Mucosa of descending colon (tissue), 3 donors: ENCODE data around the gene ZNF485. TPM values are rescaled to one million over a fixed set of nuclear protein-coding genes. Genes with fewer than 3 reads are reported as not detected.
"Not testable (repeated sequence)": the region's sequence is repeated elsewhere in the genome, so short reads cannot be mapped to it uniquely, and the experiment has no call there.

ENCODE experiments used
- ATAC-seq: fragments of 200-7000 bp; cut with Tn5 transposase; one replicate; pipeline ENCODE4 v1.9.1; 2020; ENCODE audit warnings: mild to moderate bottlenecking, moderate library complexity
- DNase-seq, 3 donors: peaks; one replicate each; pipeline ENCODE4 v3.0.0-alpha.2; 2020
- H3K36me3 ChIP-seq: fragments of 200-600 bp; one replicate; pipeline ENCODE4 v1.8.0; 2021; ENCODE audit warnings: low read depth, mild to moderate bottlenecking
- H3K4me1 ChIP-seq: fragments of 200-600 bp; one replicate; pipeline ENCODE4 v1.8.0; 2021; ENCODE audit warnings: low read depth, mild to moderate bottlenecking
- H3K4me3 ChIP-seq: fragments of 200-600 bp; one replicate; pipeline ENCODE4 v1.8.0; 2021; ENCODE audit warnings: mild to moderate bottlenecking
- H3K9me3 ChIP-seq: fragments of 200-600 bp; one replicate; pipeline ENCODE4 v1.8.0; 2021; ENCODE audit warnings: mild to moderate bottlenecking
- intact Hi-C, 2 donors: fragments of 100-400 bp; cut with DNase I in 1 of 2; cut with micrococcal nuclease in 1 of 2; formaldehyde crosslinking; loops; one replicate each; pipeline versions ENCODE4 v1.11.0 to v1.11.1; 2022; cut with DNase I, micrococcal nuclease
- total RNA-seq, 3 donors: library from RNA; stranded (reverse); fragmentation: NEBNext Ultra II Directional in 2 of 3; extraction: Animal tissue kit (Norgen Biotek cat#: 25700) in 2 of 3; gene quantifications; one replicate each; pipeline versions ENCODE4 v1.2.1 to v1.2.4, GENCODE V29; 2021 to 2023
- TF ChIP-seq, protein P1 (sequence below): fragments of 200-600 bp; IDR thresholded peaks from one replicate; pipeline ENCODE4 v1.8.0; 2022; ENCODE audit warnings: antibody characterized with exemption, mild to moderate bottlenecking
- donor health status: DM: no; HTN: no; CAD: no; lungs with moderate emphysema.
- donor health status: DM: no; HTN: no; CAD: no.
- donor health status: DM: no; HTN: yes; CAD: no.

ZNF485 gene
- total RNA-seq, 3 donors from 2014 or later: 2.4 to 5.8 (median 4.3) TPM

DNA sequence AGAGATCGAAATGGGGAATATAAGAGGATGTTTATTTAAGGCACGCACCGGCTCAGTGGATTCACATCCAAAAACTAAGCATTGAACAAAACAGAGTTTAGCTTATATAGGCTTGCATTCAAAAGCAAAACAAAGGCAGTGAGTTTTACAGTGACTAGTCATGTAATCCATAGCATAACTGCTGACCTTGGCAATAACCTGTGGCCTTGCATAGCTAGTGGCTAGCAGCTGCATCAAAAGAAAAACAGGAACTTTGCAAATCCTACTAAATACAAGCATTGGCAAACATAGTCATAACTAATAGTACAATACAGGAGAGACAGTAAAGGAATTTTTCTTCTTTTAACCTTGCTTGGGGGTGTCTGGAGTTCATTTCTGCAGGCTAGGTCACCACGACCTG lies 9.7 kb upstream of the ZNF485 start:
- DNase-seq: no peak
- ATAC-seq: no peak
- Histone ChIP-seq H3K4me1 (no peaks in the 10 kb centered on the region), H3K9me3 (peaks cover under 1% of the 10 kb centered on the region), H3K36me3 (no peaks in the 10 kb centered on the region), H3K4me3 (no peak overlapping the region)
- intact Hi-C loops: no loop called here
- TF ChIP-seq, protein P1, sequence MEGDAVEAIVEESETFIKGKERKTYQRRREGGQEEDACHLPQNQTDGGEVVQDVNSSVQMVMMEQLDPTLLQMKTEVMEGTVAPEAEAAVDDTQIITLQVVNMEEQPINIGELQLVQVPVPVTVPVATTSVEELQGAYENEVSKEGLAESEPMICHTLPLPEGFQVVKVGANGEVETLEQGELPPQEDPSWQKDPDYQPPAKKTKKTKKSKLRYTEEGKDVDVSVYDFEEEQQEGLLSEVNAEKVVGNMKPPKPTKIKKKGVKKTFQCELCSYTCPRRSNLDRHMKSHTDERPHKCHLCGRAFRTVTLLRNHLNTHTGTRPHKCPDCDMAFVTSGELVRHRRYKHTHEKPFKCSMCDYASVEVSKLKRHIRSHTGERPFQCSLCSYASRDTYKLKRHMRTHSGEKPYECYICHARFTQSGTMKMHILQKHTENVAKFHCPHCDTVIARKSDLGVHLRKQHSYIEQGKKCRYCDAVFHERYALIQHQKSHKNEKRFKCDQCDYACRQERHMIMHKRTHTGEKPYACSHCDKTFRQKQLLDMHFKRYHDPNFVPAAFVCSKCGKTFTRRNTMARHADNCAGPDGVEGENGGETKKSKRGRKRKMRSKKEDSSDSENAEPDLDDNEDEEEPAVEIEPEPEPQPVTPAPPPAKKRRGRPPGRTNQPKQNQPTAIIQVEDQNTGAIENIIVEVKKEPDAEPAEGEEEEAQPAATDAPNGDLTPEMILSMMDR: no peak

DNA sequence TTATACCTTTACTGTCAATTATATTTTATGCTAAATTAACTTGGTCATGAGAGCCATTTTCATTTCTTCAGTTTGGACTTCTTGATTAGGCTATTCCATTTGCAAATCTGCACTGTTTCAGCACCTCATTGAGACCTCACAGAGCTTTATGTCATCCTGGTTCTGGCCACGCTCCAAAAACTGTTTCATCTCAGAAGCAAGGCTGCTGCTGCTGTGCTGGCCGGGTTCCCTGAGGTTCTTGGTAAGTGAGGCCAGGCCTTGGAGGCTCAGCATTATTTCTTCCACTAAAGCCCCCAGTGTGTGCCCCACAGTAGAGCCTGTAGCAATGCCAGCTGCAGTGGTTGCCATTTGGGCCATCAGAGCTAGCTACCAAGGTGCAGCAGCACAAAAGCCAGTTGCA lies 7.8 kb upstream of the ZNF485 start:
- no peak for ATAC-seq
- H3K36me3 ChIP-seq: no peaks in the 10 kb centered on the region
- intact Hi-C loops: no loop called here
- TF ChIP-seq, protein P1: no peak
- H3K4me1 ChIP-seq: no peaks in the 10 kb centered on the region
- no peak overlapping the region for H3K4me3 ChIP-seq
- DNase-seq: no peak
- no peaks in the 10 kb centered on the region for H3K9me3 ChIP-seq

DNA sequence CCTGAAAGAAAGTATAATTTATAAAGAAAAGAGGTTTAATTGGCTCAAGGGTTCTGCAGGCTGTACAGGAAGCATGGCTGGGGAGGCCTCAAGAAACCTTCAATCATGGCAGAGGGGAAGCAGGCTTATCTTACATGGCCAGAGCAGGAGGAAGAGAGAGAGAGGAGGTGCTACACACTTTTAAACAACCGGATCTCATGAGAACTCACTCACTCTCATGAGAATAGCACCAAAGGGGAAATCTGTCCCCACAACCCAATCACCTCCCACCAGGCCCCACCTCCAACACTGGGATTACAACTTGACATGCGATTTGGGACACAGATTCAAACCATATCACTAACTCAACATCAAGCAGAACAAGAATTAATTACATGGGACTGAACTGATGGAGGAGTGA lies 6.9 kb upstream of the ZNF485 start:
- TF ChIP-seq, protein P1: no peak
- Histone ChIP-seq H3K4me1 (no peaks in the 10 kb centered on the region), H3K9me3 (no peaks in the 10 kb centered on the region), H3K36me3 (no peaks in the 10 kb centered on the region), H3K4me3 (no peak overlapping the region)
- ATAC-seq (no peak), DNase-seq (no peak)
- intact Hi-C loops: no loop called here

DNA sequence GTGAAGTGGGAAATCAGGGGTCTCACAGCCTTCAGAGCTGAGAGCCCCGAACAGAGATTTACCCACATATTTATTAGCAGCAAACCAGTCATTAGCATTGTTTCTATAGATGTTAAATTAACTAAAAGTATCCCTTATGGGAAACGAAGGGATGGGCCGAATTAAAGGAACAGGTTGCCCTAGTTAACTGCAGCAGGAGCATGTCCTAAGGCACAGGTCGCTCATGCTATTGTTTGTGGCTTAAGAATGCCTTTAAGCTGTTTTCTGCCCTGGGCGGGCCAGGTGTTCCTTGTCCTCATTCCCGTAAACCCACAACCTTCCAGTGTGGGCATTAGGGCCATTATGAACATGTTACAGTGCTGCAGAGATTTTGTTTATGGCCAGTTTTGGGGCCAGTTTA lies 4.7 kb upstream of the ZNF485 start:
- H3K36me3 ChIP-seq, H3K4me1 ChIP-seq, DNase-seq, H3K4me3 ChIP-seq, ATAC-seq, H3K9me3 ChIP-seq, intact Hi-C loops: not testable (repeated sequence)

DNA sequence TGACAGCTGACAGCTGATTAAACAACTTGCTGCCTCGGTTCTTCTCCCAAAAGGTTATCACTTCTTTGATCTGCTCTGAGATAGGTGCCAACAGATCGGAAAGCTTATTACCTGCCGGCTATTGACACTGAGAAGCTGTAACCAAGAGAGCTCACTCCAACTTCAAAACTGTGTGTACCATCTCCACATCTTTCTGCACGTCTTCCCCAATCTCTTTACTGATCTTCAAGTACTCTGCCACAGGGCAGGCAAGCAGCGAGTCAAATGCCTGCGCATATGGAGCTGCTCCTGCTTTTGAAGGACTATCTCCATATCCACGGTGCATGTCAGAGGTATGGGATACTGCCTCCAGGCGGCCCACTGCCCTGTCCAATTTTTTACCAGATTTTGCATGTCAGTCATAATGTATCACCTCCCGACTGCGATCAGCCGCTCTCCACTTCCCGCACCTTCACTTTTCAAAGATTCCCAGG lies 352 bp upstream of the ZNF485 start:
- intact Hi-C loops: no loop called here
- Histone ChIP-seq H3K4me3 (no peak overlapping the region), H3K9me3 (no peaks in the 10 kb centered on the region), H3K4me1 (peaks cover 4% of the 10 kb centered on the region), H3K36me3 (no peaks in the 10 kb centered on the region)
- TF ChIP-seq, protein P1: no peak
- ATAC-seq: no peak
- DNase-seq: no peak

DNA sequence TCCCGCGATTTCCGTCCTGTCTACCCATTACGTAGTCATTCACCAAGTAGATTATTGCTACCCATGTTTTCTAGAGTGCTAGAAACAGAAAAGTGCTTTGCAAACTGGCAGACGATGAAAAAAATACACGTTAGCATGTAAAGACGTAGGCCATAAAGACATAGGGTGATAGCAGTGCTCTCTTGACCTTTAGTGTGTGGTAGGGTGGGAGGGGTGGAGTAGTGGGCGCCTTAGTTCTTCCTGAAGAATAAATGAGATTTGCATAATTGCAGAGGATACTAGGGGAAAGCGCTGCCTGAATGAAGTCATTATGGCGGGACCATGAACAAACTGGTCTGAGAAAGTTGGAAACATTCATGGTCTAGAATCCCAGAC lies 948 bp downstream of the ZNF485 start:
- Histone ChIP-seq H3K9me3 (no peaks in the 10 kb centered on the region), H3K4me1 (peaks cover 4% of the 10 kb centered on the region), H3K36me3 (no peaks in the 10 kb centered on the region), H3K4me3 (no peak overlapping the region)
- no peak for DNase-seq
- ATAC-seq: no peak
- TF ChIP-seq, protein P1: no peak
- intact Hi-C loops: no loop called here
